IMR-90 (cell line): ENCODE measurements around the gene TBC1D4. TPM values are rescaled to one million over a fixed set of nuclear protein-coding genes. Genes with fewer than 3 reads are reported as not detected.

ENCODE experiments used
- ATAC-seq: fragments of 200-7000 bp; cut with Tn5 transposase; 2 replicates; pipeline ENCODE4 v1.9.1; 2020; ENCODE audit warnings: low read depth, mild to moderate bottlenecking, moderate library complexity
- BruUV-seq: library from RNA; stranded (reverse); fragments of 400-500 nt; replicated peaks from 2 replicates; lab custom pipeline; 2021; lab: Mats Ljungman, UMichigan
- CTCF ChIA-PET: fragments of 300-600 bp; formaldehyde crosslinking; extraction: SDS; loops from one replicate; lab custom pipeline; 2021; ENCODE audit warnings: antibody characterized with exemption; lab: Yijun Ruan, JAX
- POLR2A ChIA-PET: fragments of 300-600 bp; sonication (Branson Sonifier 250); formaldehyde crosslinking; loops from one replicate; lab custom pipeline; 2022; ENCODE audit warnings: antibody characterized with exemption; ENCODE audit not compliant: unreplicated experiment; lab: Charles Lee
- DNase-seq: peaks from one replicate; pipeline ENCODE4 v3.0.0; 2013
- H2AFZ ChIP-seq: replicated peaks from 2 replicates; pipeline ENCODE3; 2013; ENCODE audit warnings: low read length, mild to moderate bottlenecking; ENCODE audit not compliant: poor library complexity
- H2AK5ac ChIP-seq: 2 replicates; pipeline ENCODE4 v1.6.1; 2013; ENCODE audit warnings: low read depth, low read length, inconsistent platforms
- H2AK9ac ChIP-seq: replicated peaks from 2 replicates; pipeline ENCODE3; 2013; ENCODE audit warnings: mild to moderate bottlenecking, low read depth, low read length, moderate library complexity; ENCODE audit not compliant: poor library complexity
- H2BK120ac ChIP-seq: 2 replicates; pipeline ENCODE4 v1.6.1; 2013; ENCODE audit warnings: low read depth, low read length, inconsistent platforms
- H2BK15ac ChIP-seq: 3 replicates; pipeline ENCODE4 v1.6.1; 2013; ENCODE audit warnings: low read depth, low read length, inconsistent platforms
- H2BK20ac ChIP-seq: 2 replicates; pipeline ENCODE4 v1.6.1; 2013; ENCODE audit warnings: low read depth, mild to moderate bottlenecking, inconsistent platforms, low read length, moderate library complexity
- H2BK5ac ChIP-seq: 2 replicates; pipeline ENCODE4 v1.6.1; 2013; ENCODE audit warnings: mild to moderate bottlenecking, low read depth, low read length, inconsistent platforms; ENCODE audit not compliant: poor library complexity, severe bottlenecking
- H3K14ac ChIP-seq: replicated peaks from 2 replicates; pipeline ENCODE4 v1.6.1; 2013; ENCODE audit warnings: low read depth, low read length, inconsistent platforms
- H3K18ac ChIP-seq: 2 replicates; pipeline ENCODE4 v1.6.1; 2013; ENCODE audit warnings: low read depth, low read length, control low read depth
- H3K23ac ChIP-seq: 2 replicates; pipeline ENCODE4 v1.6.1; 2013; ENCODE audit warnings: low read depth, low read length, inconsistent platforms
- H3K27ac ChIP-seq: 2 replicates; pipeline ENCODE4 v1.5.1; 2013; ENCODE audit warnings: mild to moderate bottlenecking, control low read depth, low read length; ENCODE audit not compliant: insufficient read depth
- H3K27me3 ChIP-seq: 2 replicates; pipeline ENCODE4 v1.6.1; 2013; ENCODE audit warnings: low read length; ENCODE audit not compliant: control insufficient read depth, insufficient read depth
- H3K36me3 ChIP-seq: 2 replicates; pipeline ENCODE4 v1.6.1; 2013; ENCODE audit warnings: low read length, mixed read lengths; ENCODE audit not compliant: control insufficient read depth, insufficient read depth
- H3K4ac ChIP-seq: 2 replicates; pipeline ENCODE4 v1.6.1; 2013; ENCODE audit warnings: low read depth, low read length, inconsistent platforms
- H3K4me1 ChIP-seq: 2 replicates; pipeline ENCODE4 v1.6.1; 2013; ENCODE audit warnings: low read length, mixed read lengths; ENCODE audit not compliant: control insufficient read depth, insufficient read depth
- H3K4me2 ChIP-seq: 2 replicates; pipeline ENCODE4 v1.6.1; 2013; ENCODE audit warnings: low read depth, mild to moderate bottlenecking, control low read depth, low read length, moderate library complexity
- H3K4me3 ChIP-seq: 2 replicates; pipeline ENCODE4 v1.5.1; 2013; ENCODE audit warnings: low read depth, mild to moderate bottlenecking, control low read depth, low read length, moderate library complexity; ENCODE audit not compliant: insufficient read depth
- H3K56ac ChIP-seq: 2 replicates; pipeline ENCODE4 v1.6.1; 2013; ENCODE audit warnings: low read length, inconsistent platforms; ENCODE audit not compliant: insufficient read depth; ENCODE audit errors: extremely low read depth
- H3K79me1 ChIP-seq, 2 experiments: 2 replicates each; pipeline ENCODE4 v1.6.1; 2013; ENCODE audit warnings: low read length in 2 of 2, inconsistent platforms in 1 of 2, low read depth in 1 of 2
- H3K9ac ChIP-seq: 2 replicates; pipeline ENCODE4 v1.6.1; 2013; ENCODE audit warnings: low read depth, low read length, control low read depth
- H3K9me1 ChIP-seq: 2 replicates; pipeline ENCODE4 v1.6.1; 2013; ENCODE audit warnings: low read length, inconsistent platforms; ENCODE audit not compliant: insufficient read depth
- H3K9me3 ChIP-seq: 2 replicates; pipeline ENCODE4 v1.6.1; 2013; ENCODE audit warnings: low read length; ENCODE audit not compliant: control insufficient read depth, insufficient read depth
- H4K20me1 ChIP-seq: 2 replicates; pipeline ENCODE4 v1.6.1; 2013; ENCODE audit warnings: low read length, inconsistent platforms; ENCODE audit not compliant: insufficient read depth
- H4K5ac ChIP-seq: 2 replicates; pipeline ENCODE4 v1.6.1; 2013; ENCODE audit warnings: mild to moderate bottlenecking, low read depth, low read length, control low read depth
- H4K8ac ChIP-seq, 2 experiments: 2 replicates each; pipeline ENCODE4 v1.6.1; 2013; ENCODE audit warnings: low read depth in 2 of 2, low read length in 2 of 2, control low read depth in 1 of 2, inconsistent platforms in 1 of 2
- H4K91ac ChIP-seq: 2 replicates; pipeline ENCODE4 v1.6.1; 2013; ENCODE audit warnings: low read depth, low read length, inconsistent platforms; ENCODE audit not compliant: insufficient read depth
- BHLHE40 ChIP-seq: fragments of 150-350 bp; IDR thresholded peaks from 2 replicates; pipeline ENCODE4 v1.6.1; 2016; ENCODE audit warnings: mild to moderate bottlenecking, low read depth, low read length
- CEBPB ChIP-seq: IDR thresholded peaks from 2 replicates; pipeline ENCODE4 v1.6.1; 2012; ENCODE audit warnings: low read depth, low read length, improper control_type of control experiment
- CHD1 ChIP-seq: IDR thresholded peaks from 2 replicates; pipeline ENCODE4 v1.6.1; 2012; ENCODE audit warnings: low read depth, low read length, improper control_type of control experiment
- CTCF ChIP-seq: conservative IDR thresholded peaks from 2 replicates; pipeline ENCODE4 v1.5.1; 2012; ENCODE audit warnings: mild to moderate bottlenecking, low read depth, low read length, improper control_type of control experiment
- ELK1 ChIP-seq: fragments of 150-350 bp; IDR thresholded peaks from 2 replicates; pipeline ENCODE4 v1.6.1; 2016; ENCODE audit warnings: low read depth, mild to moderate bottlenecking, low read length, moderate library complexity, borderline replicate concordance
- FOS ChIP-seq: fragments of 150-350 bp; IDR thresholded peaks from 2 replicates; pipeline ENCODE4 v1.6.1; 2016; ENCODE audit warnings: low read depth, low read length
- MAFK ChIP-seq: IDR thresholded peaks from 2 replicates; pipeline ENCODE4 v1.6.1; 2012; ENCODE audit warnings: low read depth, low read length, improper control_type of control experiment
- MAZ ChIP-seq: IDR thresholded peaks from 2 replicates; pipeline ENCODE4 v1.6.1; 2012; ENCODE audit warnings: low read depth, mild to moderate bottlenecking, low read length, improper control_type of control experiment, moderate library complexity, borderline replicate concordance
- MXI1 ChIP-seq: IDR thresholded peaks from 2 replicates; pipeline ENCODE4 v1.6.1; 2012; ENCODE audit warnings: low read depth, mild to moderate bottlenecking, low read length, moderate library complexity, borderline replicate concordance
- NFE2L2 ChIP-seq: fragments of 150-350 bp; IDR thresholded peaks from 2 replicates; pipeline ENCODE4 v1.6.1; 2016; ENCODE audit warnings: low read depth, mild to moderate bottlenecking, low read length
- POLR2A ChIP-seq: IDR thresholded peaks from 2 replicates; pipeline ENCODE4 v1.6.1; 2012; ENCODE audit warnings: mild to moderate bottlenecking, low read depth, low read length
- RAD21 ChIP-seq: IDR thresholded peaks from 2 replicates; pipeline ENCODE4 v1.6.1; 2012; ENCODE audit warnings: low read length, improper control_type of control experiment
- RCOR1 ChIP-seq: IDR thresholded peaks from 2 replicates; pipeline ENCODE4 v1.6.1; 2012; ENCODE audit warnings: mild to moderate bottlenecking, low read length, improper control_type of control experiment; ENCODE audit not compliant: insufficient replicate concordance
- RFX5 ChIP-seq: IDR thresholded peaks from 2 replicates; pipeline ENCODE4 v1.8.0; 2012; ENCODE audit warnings: low read depth, mild to moderate bottlenecking, low read length, moderate library complexity
- SMC3 ChIP-seq: fragments of 150-350 bp; IDR thresholded peaks from 2 replicates; pipeline ENCODE4 v1.6.1; 2016; ENCODE audit warnings: low read depth, mild to moderate bottlenecking, antibody characterized with exemption, low read length, moderate library complexity
- USF2 ChIP-seq: fragments of 150-350 bp; IDR thresholded peaks from 2 replicates; pipeline ENCODE4 v1.6.1; 2017; ENCODE audit warnings: mild to moderate bottlenecking, antibody characterized with exemption, low read length, low read depth
- WGBS, 2 experiments: methylation state at CpG; one replicate each; pipeline versions ENCODE4 v1.1.5 to v1.1.7; 2013; ENCODE audit warnings: missing lambda C conversion rate in 2 of 2; ENCODE audit not compliant: insufficient read length in 1 of 2; ENCODE audit errors: extremely low coverage in 2 of 2; 5-methylcytosine and 5-hydroxymethylcytosine counted together
- dilution Hi-C: fragments of 300-500 bp; cut with HindIII; formaldehyde crosslinking; loops from one replicate; pipeline ENCODE4 v1.14.3; 2018; ENCODE audit warnings: low sequenced_read_pairs; ENCODE audit not compliant: unreplicated experiment
- in situ Hi-C: fragments of 300-500 bp; cut with MboI; formaldehyde crosslinking; loops from 3 replicates; pipeline ENCODE4 v1.14.3; 2019; ENCODE audit warnings: low sequenced_read_pairs, inconsistent platforms, mixed read lengths
- intact Hi-C: fragments of 100-400 bp; cut with micrococcal nuclease; formaldehyde crosslinking; loops from 2 replicates; pipeline ENCODE4 v1.10.0; 2022
- polyA plus RNA-seq, 3 experiments: library from polyadenylated mRNA; depleted of rRNA; stranded (reverse); fragments of >200 nt; gene quantifications; 2 replicates each; pipeline ENCODE4 v1.2.3, GENCODE V29; 2012; ENCODE audit warnings: low replicate concordance in 1 of 3
- total RNA-seq: library from RNA; depleted of rRNA; stranded (reverse); fragments of >200 nt; gene quantifications from 2 replicates; pipeline ENCODE4 v1.2.3, GENCODE V29; 2012

The TBC1D4 gene
- total and polyA plus RNA-seq, 2 of the 4 experiments (the other 2 are of a cell fraction), result 7.5 to 22.8 TPM

GRCh38 chr13:75513271-75513670, 31.3 kb upstream of the TBC1D4 start:
- Histone ChIP-seq H2AK5ac (no peak overlapping the region), H4K91ac (no peak overlapping the region), H3K4ac (no peak overlapping the region), H3K4me3 (no peak overlapping the region), H2BK20ac (no peak overlapping the region), H3K14ac (no peak overlapping the region), H3K9me1 (no peaks in the 10 kb centered on the region), H3K36me3 (no peaks in the 10 kb centered on the region), H3K9me3 (no peaks in the 10 kb centered on the region), H4K20me1 (no peaks in the 10 kb centered on the region), H2AFZ (no peak overlapping the region), H3K56ac (no peak overlapping the region), H2BK5ac (no peak overlapping the region), H3K23ac (no peak overlapping the region), H3K27ac (no peak overlapping the region), H3K27me3 (no peaks in the 10 kb centered on the region), H2BK15ac (no peak overlapping the region), H3K9ac (no peak overlapping the region), H2BK120ac (no peak overlapping the region), H3K4me2 (no peak overlapping the region), H3K79me1 (no peaks in the 10 kb centered on the region), H4K5ac (no peak overlapping the region), H4K8ac (no peak overlapping the region), H3K18ac (no peak overlapping the region), H2AK9ac (no peak overlapping the region), H3K4me1 (no peaks in the 10 kb centered on the region)
- intact Hi-C loops, result no loop called here
- WGBS, 2 experiments, result 80% methylated on average over 1 of the region's 5 CpGs; no CpG with 5 or more reads in 1 of the 2 experiments
- ATAC-seq, result no peak
- ChIA-PET CTCF (interaction anchor here (0.9 to 1.0 kb wide), 2 partner anchors 14 to 21 kb away, joined by 3 read pairs; no protein-coding TSS in a partner anchor), POLR2A (interaction anchor here (0.7 kb wide), 1 partner anchor 122 kb away, joined by 4 read pairs; no protein-coding TSS in a partner anchor)
- no TSS peak for BruUV-seq
- in situ Hi-C loops, result no loop called here
- no peak for DNase-seq
- TF ChIP-seq RAD21, result no peak
- TF ChIP-seq POLR2A, result no peak
- no peak for TF ChIP-seq MAFK
- TF ChIP-seq FOS, result no peak
- no peak for TF ChIP-seq ELK1
- no peak for TF ChIP-seq BHLHE40
- no peak for TF ChIP-seq USF2
- no peak for TF ChIP-seq CEBPB
- TF ChIP-seq MAZ, result no peak
- TF ChIP-seq RCOR1, result no peak
- no peak for TF ChIP-seq CTCF
- TF ChIP-seq RFX5, result no peak
- TF ChIP-seq SMC3, result no peak
- TF ChIP-seq MXI1, result no peak
- no peak for TF ChIP-seq CHD1
- no peak for TF ChIP-seq NFE2L2
- dilution Hi-C loops, result no loop called here
